T-helper 1 cell treated with Interleukin-12 subunit alpha and Interleukin-12 subunit beta and Interleukin-4 antibody, amounts not matched to agents 30 μg/mL and 1 μg/mL, for 36 hours (primary cell): ENCODE data around the gene SLC35F1.

Experiments used
- H3K27ac Mint-ChIP-seq: one replicate; pipeline ENCODE4 v1.8.0; 2021; ENCODE audit warnings: mild to moderate bottlenecking, mixed read lengths
- H3K27me3 Mint-ChIP-seq: one replicate; pipeline ENCODE4 v1.8.0; 2021; ENCODE audit warnings: low read depth, mixed read lengths
- H3K36me3 Mint-ChIP-seq: one replicate; pipeline ENCODE4 v1.8.0; 2021; ENCODE audit warnings: low read depth, mixed read lengths
- H3K4me1 Mint-ChIP-seq: one replicate; pipeline ENCODE4 v1.8.0; 2021; ENCODE audit warnings: low read depth, mixed read lengths
- H3K4me3 Mint-ChIP-seq: one replicate; pipeline ENCODE4 v1.8.0; 2021; ENCODE audit warnings: mild to moderate bottlenecking, moderate library complexity, mixed read lengths
- H3K9me3 Mint-ChIP-seq: one replicate; pipeline ENCODE4 v1.8.0; 2021; ENCODE audit warnings: mixed read lengths

The SLC35F1 gene

GRCh38 chr6:118246406-118246805 lies 339.3 kb downstream of the SLC35F1 start:
- Mint-ChIP-seq H3K36me3 (no peaks in the 10 kb centered on the region), H3K27me3 (peaks cover 17% of the 10 kb centered on the region), H3K4me3 (no peak overlapping the region)

GRCh38 chr6:118248171-118248570 lies 341.1 kb downstream of the SLC35F1 start:
- no peak overlapping the region for H3K4me3 Mint-ChIP-seq
- peaks cover 17% of the 10 kb centered on the region for H3K27me3 Mint-ChIP-seq
- no peaks in the 10 kb centered on the region for H3K9me3 Mint-ChIP-seq
- no peak overlapping the region for H3K27ac Mint-ChIP-seq
- no peaks in the 10 kb centered on the region for H3K4me1 Mint-ChIP-seq
- no peaks in the 10 kb centered on the region for H3K36me3 Mint-ChIP-seq

More at GRCh38 chr6:118246406-118246805, 339.3 kb downstream of the SLC35F1 start:
- Mint-ChIP-seq H3K4me1 (no peaks in the 10 kb centered on the region), H3K9me3 (no peaks in the 10 kb centered on the region), H3K27ac (no peak overlapping the region)

- Mint-ChIP-seq H3K4me3 (no peak overlapping the region), H3K9me3 (no peaks in the 10 kb centered on the region), H3K27ac (no peak overlapping the region), H3K36me3 (no peaks in the 10 kb centered on the region), H3K27me3 (peaks cover 14% of the 10 kb centered on the region), H3K4me1 (no peaks in the 10 kb centered on the region)
Observed at GRCh38 chr6:118249680-118250079, 342.6 kb downstream of the SLC35F1 start.

- H3K27me3 Mint-ChIP-seq = peaks cover 3% of the 10 kb centered on the region
- H3K36me3 Mint-ChIP-seq = no peaks in the 10 kb centered on the region
- no peaks in the 10 kb centered on the region for H3K9me3 Mint-ChIP-seq
- no peaks in the 10 kb centered on the region for H3K4me1 Mint-ChIP-seq
- H3K27ac Mint-ChIP-seq = no peak overlapping the region
- no peak overlapping the region for H3K4me3 Mint-ChIP-seq
Observed at GRCh38 chr6:118252474-118252873, 345.4 kb downstream of the SLC35F1 start.

GRCh38 chr6:118253741-118254140 lies 346.7 kb downstream of the SLC35F1 start:
- Mint-ChIP-seq H3K27ac (no peak overlapping the region), H3K4me1 (no peaks in the 10 kb centered on the region), H3K4me3 (no peak overlapping the region), H3K27me3 (peaks cover 3% of the 10 kb centered on the region), H3K9me3 (no peaks in the 10 kb centered on the region), H3K36me3 (no peaks in the 10 kb centered on the region)

GRCh38 chr6:118260833-118261232 lies 353.8 kb downstream of the SLC35F1 start:
- Mint-ChIP-seq H3K9me3 (peaks cover 5% of the 10 kb centered on the region), H3K4me3 (no peak overlapping the region), H3K36me3 (no peaks in the 10 kb centered on the region), H3K27ac (no peak overlapping the region), H3K4me1 (no peaks in the 10 kb centered on the region), H3K27me3 (peaks cover 6% of the 10 kb centered on the region)

GRCh38 chr6:118263921-118264486 lies 356.9 kb downstream of the SLC35F1 start:
- Mint-ChIP-seq H3K36me3 (no peaks in the 10 kb centered on the region), H3K27me3 (peaks cover 6% of the 10 kb centered on the region), H3K4me1 (no peaks in the 10 kb centered on the region), H3K27ac (no peak overlapping the region), H3K9me3 (peaks cover 8% of the 10 kb centered on the region), H3K4me3 (no peak overlapping the region)

- no peak overlapping the region for H3K27ac Mint-ChIP-seq
- peaks cover 8% of the 10 kb centered on the region for H3K9me3 Mint-ChIP-seq
- H3K4me1 Mint-ChIP-seq = no peaks in the 10 kb centered on the region
- H3K27me3 Mint-ChIP-seq = peaks cover 5% of the 10 kb centered on the region
- H3K4me3 Mint-ChIP-seq = no peak overlapping the region
- no peaks in the 10 kb centered on the region for H3K36me3 Mint-ChIP-seq
Observed at GRCh38 chr6:118269659-118270058, 362.6 kb downstream of the SLC35F1 start.

GRCh38 chr6:118277631-118278030 lies 370.6 kb downstream of the SLC35F1 start:
- H3K4me3 Mint-ChIP-seq = no peak overlapping the region

GRCh38 chr6:118280210-118280609 lies 373.1 kb downstream of the SLC35F1 start:
- Mint-ChIP-seq H3K27me3 (peaks cover 18% of the 10 kb centered on the region), H3K4me3 (no peak overlapping the region), H3K9me3 (no peaks in the 10 kb centered on the region), H3K36me3 (no peaks in the 10 kb centered on the region), H3K27ac (no peak overlapping the region), H3K4me1 (peaks cover 3% of the 10 kb centered on the region)

More at GRCh38 chr6:118277631-118278030, 370.6 kb downstream of the SLC35F1 start:
- Mint-ChIP-seq H3K36me3 (no peaks in the 10 kb centered on the region), H3K27me3 (peaks cover 14% of the 10 kb centered on the region), H3K27ac (no peak overlapping the region), H3K9me3 (no peaks in the 10 kb centered on the region), H3K4me1 (no peaks in the 10 kb centered on the region)

- no peaks in the 10 kb centered on the region for H3K9me3 Mint-ChIP-seq
- peaks cover 3% of the 10 kb centered on the region for H3K4me1 Mint-ChIP-seq
- no peak overlapping the region for H3K27ac Mint-ChIP-seq
Observed at GRCh38 chr6:118281291-118281690, 374.2 kb downstream of the SLC35F1 start.

GRCh38 chr6:118283766-118284165 lies 376.7 kb downstream of the SLC35F1 start:
- Mint-ChIP-seq H3K4me1 (peaks cover 3% of the 10 kb centered on the region), H3K9me3 (no peaks in the 10 kb centered on the region), H3K27ac (no peak overlapping the region), H3K27me3 (peaks cover 13% of the 10 kb centered on the region), H3K4me3 (no peak overlapping the region), H3K36me3 (no peaks in the 10 kb centered on the region)

More at GRCh38 chr6:118281291-118281690, 374.2 kb downstream of the SLC35F1 start:
- Mint-ChIP-seq H3K27me3 (peaks cover 13% of the 10 kb centered on the region), H3K36me3 (no peaks in the 10 kb centered on the region), H3K4me3 (no peak overlapping the region)

GRCh38 chr6:118284736-118285360 lies 377.8 kb downstream of the SLC35F1 start:
- Mint-ChIP-seq H3K27me3 (peaks cover 13% of the 10 kb centered on the region), H3K27ac (no peak overlapping the region), H3K9me3 (no peaks in the 10 kb centered on the region), H3K4me1 (peaks cover 3% of the 10 kb centered on the region), H3K4me3 (no peak overlapping the region), H3K36me3 (no peaks in the 10 kb centered on the region)

GRCh38 chr6:118285791-118286190 lies 378.7 kb downstream of the SLC35F1 start:
- no peak overlapping the region for H3K27ac Mint-ChIP-seq
- no peak overlapping the region for H3K4me3 Mint-ChIP-seq
- H3K36me3 Mint-ChIP-seq = no peaks in the 10 kb centered on the region
- H3K27me3 Mint-ChIP-seq = peaks cover 13% of the 10 kb centered on the region
- H3K9me3 Mint-ChIP-seq = no peaks in the 10 kb centered on the region
- peaks cover 3% of the 10 kb centered on the region for H3K4me1 Mint-ChIP-seq

- Mint-ChIP-seq H3K9me3 (no peaks in the 10 kb centered on the region), H3K27me3 (peaks cover 5% of the 10 kb centered on the region), H3K4me3 (no peak overlapping the region), H3K4me1 (peaks cover 3% of the 10 kb centered on the region), H3K27ac (no peak overlapping the region), H3K36me3 (no peaks in the 10 kb centered on the region)
Observed at GRCh38 chr6:118288355-118289124, 381.5 kb downstream of the SLC35F1 start.
